Activated CD8-positive, alpha-beta memory T cell treated with anti-CD3 and anti-CD28 coated beads for 36 hours (primary cell): ENCODE results near the gene LEFTY2. TPM values are rescaled to one million over a fixed set of nuclear protein-coding genes. Genes with fewer than 3 reads are reported as not detected.
"Not testable (repeated sequence)": the region's sequence is repeated elsewhere in the genome, so short reads cannot be mapped to it uniquely, and the experiment has no call there.

Experiments
- CTCF ChIA-PET: fragments of 350-600 bp; sonication (Branson Sonifier 250); formaldehyde crosslinking; loops from one replicate; lab custom pipeline; 2021; ENCODE audit warnings: antibody characterized with exemption; lab: Charles Lee
- POLR2A ChIA-PET: fragments of 350-600 bp; sonication (Branson Sonifier 250); formaldehyde crosslinking; loops from one replicate; lab custom pipeline; 2021; ENCODE audit warnings: antibody characterized with exemption; lab: Charles Lee
- total RNA-seq, 2 experiments: library from RNA; stranded (reverse); gene quantifications; one replicate each; pipeline ENCODE4 v1.2.3, GENCODE V29; 2021

The LEFTY2 gene
- total RNA-seq, 2 experiments from 2014 or later: not detected

GRCh38 chr1:225961659-225962439 is 20.8 kb upstream of the LEFTY2 start:
- POLR2A ChIA-PET: no interaction called here
- CTCF ChIA-PET: interaction anchor here (1.0 to 1.8 kb wide), 5 partner anchors 8 to 79 kb away, joined by 3 to 4 read pairs (median 4); partner anchors contain the start of gene TMEM63A

DNA sequence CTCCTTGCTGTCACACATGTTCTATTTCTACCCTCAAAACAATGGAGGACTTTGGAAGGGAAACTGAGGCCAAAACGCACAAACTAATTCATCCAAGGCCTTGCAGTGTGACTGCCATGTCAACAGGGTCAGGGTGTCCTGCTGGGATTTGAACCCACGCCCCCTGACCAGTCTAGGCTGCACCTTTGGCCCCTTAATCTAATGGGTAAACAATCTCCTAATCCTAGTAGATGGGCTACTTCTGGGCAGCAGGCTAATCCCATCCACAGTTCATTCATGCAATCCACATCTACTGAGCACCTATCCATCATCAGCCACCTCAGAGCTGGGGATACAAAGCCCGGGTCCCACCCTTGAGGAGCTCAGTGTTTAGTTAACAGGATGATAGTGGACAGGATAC is 17.0 kb upstream of the LEFTY2 start:
- ChIA-PET CTCF (no interaction called here), POLR2A (no interaction called here)

- CTCF ChIA-PET: interaction anchor here (0.7 to 1.0 kb wide), 2 partner anchors 8 to 469 kb away, joined by 3 to 4 read pairs; no protein-coding TSS in a partner anchor
- POLR2A ChIA-PET: no interaction called here
These were observed 13.7 kb upstream of the LEFTY2 start for GRCh38 chr1:225954753-225955152.

- CTCF ChIA-PET: no interaction called here
- POLR2A ChIA-PET: no interaction called here
These were observed 12.3 kb upstream of the LEFTY2 start for GRCh38 chr1:225953315-225953714.

- POLR2A ChIA-PET: interaction anchor here (0.6 kb wide), 1 partner anchor 125 kb away, joined by 4 read pairs; no protein-coding TSS in a partner anchor
- CTCF ChIA-PET: interaction anchor here (0.9 to 1.0 kb wide), 2 partner anchors 10 to 25 kb away, joined by 3 read pairs; no protein-coding TSS in a partner anchor
These were observed 10.0 kb upstream of the LEFTY2 start for GRCh38 chr1:225950905-225951497.

DNA sequence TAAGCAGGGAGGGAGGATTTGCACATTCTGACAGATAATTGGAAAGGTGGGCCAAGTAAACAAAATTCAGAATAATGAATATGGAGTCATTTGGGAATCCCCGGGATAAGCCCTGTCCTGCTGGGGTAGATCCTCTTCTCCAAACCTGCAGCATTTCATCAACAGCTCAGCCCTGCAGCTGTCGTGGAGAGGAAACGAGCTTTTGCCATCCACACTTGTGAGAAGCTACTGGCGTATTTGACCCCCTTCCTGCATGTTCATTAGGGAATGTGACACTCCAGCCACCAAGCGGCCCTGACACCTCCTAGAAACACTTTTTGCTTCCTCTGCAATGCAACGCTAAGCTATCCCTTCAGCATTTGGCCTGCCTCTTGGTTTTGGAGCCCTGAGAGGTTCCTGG is 8.0 kb upstream of the LEFTY2 start:
- ChIA-PET POLR2A (no interaction called here), CTCF (interaction anchor here (0.7 kb wide), 1 partner anchor 377 kb away, joined by 3 read pairs; no protein-coding TSS in a partner anchor)

DNA sequence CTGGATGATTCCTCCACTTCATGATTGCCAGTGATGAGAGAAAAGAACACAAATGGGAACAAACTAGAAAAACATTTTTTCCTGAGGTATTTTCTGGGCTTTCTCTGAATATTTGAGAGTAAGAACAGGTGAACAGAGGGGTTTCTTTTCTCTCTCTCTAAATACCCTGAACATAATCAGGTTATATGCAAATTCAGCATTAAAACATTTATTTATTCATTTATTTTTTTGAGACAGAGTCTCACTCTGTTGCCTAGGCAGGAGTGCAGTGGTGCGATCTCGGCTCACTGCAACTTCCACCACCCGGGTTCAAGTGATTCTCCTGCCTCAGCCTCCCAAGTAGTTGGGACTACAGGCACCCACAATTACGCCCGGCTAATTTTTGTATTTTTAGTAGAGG is 5.8 kb upstream of the LEFTY2 start:
- CTCF ChIA-PET: no interaction called here
- POLR2A ChIA-PET: no interaction called here

DNA sequence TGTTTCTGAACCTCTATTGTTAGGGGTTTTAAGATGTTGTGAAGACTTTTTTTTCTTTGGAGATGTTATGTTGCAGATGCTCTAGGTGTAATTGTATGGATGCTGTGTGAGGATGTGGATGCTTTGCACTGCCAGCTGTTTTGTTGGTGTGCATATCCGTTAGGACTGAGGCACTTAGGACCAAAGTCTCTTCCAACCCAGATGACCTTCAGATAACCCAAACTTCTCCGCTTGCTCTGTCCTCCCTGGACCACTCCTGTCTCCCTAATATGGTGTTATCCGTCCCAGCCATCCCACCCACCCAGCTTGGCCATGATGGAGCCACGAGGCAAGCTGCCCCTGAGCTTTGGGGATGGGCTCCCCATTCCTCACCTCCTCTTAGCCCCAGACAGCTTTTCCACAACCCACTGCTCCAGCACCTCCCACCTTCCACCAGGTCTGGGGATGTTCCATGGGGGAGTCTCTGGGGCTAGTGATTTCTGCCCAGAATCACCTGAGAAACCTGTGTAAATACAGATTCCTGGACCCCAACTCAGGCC is 5.1 kb upstream of the LEFTY2 start:
- ChIA-PET POLR2A (no interaction called here), CTCF (no interaction called here)

DNA sequence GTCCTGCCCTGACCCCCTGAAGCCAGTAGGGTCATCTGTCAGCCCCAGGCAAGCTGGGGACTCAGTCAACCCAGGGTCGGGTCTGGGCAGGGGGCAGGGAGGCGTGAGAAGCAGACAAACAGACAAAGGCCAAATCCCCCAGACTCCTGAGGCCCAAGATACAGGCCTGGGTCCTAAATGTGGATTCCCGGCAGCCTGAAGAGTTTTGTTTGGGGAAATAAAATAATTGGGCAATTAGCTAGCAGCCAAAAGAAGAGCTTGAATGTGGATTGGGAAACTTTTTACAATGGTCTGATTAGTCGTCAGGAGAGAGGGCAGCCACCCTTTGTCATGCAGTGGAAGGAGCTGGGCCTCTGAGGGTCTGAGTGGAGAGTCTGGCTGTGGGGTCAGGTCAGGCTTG is 4.5 kb upstream of the LEFTY2 start:
- CTCF ChIA-PET: interaction anchor here (0.7 kb wide), 1 partner anchor 22 kb away, joined by 3 read pairs; the partner anchor contains the start of gene PYCR2
- POLR2A ChIA-PET: no interaction called here

GRCh38 chr1:225944951-225945350 is 3.9 kb upstream of the LEFTY2 start:
- CTCF ChIA-PET: interaction anchor here (0.7 kb wide), 1 partner anchor 21 kb away, joined by 3 read pairs; the partner anchor contains the start of gene PYCR2
- POLR2A ChIA-PET: no interaction called here

- ChIA-PET CTCF (interaction anchor here (0.7 kb wide), 1 partner anchor 43 kb away, joined by 3 read pairs; no protein-coding TSS in a partner anchor), POLR2A (no interaction called here)
These were observed 3.4 kb upstream of the LEFTY2 start for GRCh38 chr1:225944387-225944786.

DNA sequence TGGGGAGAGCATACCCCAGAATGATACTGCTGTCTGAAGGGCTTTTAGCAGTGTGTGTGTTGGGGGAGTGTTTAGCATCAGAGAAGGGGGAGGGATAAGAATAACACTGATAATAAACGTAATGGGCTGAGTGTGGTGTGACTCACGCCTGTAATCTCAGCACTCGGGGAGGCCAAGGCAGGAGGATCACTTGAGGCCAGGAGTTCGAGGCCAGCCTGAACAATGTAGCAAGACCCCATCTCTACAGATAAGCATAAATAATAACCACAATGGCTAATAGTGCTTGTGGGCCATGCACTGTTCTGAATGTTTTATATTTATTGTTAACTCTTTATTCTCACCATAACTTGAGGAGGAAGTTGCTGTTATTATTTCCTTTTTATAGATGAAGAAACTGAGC is 2.6 kb upstream of the LEFTY2 start:
- ChIA-PET POLR2A (no interaction called here), CTCF (interaction anchor here (0.7 kb wide), 1 partner anchor 44 kb away, joined by 3 read pairs; no protein-coding TSS in a partner anchor)

GRCh38 chr1:225942574-225942973 is 1.6 kb upstream of the LEFTY2 start:
- ChIA-PET CTCF (no interaction called here), POLR2A (no interaction called here)

DNA sequence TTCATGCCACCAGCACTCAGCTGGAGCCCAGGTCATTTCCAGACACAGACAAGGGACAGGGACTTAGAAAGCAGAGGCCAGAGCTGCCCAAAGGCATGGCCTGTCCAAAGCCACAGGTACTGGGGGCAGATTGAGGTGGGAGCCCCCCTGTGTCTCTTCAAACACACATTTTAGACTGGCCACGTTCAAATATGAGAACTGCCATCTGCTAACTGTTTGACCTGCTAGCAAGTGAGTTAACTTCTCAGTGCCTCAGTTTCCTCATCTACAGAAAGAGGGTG is 862 bp upstream of the LEFTY2 start:
- ChIA-PET CTCF (no interaction called here), POLR2A (no interaction called here)

DNA sequence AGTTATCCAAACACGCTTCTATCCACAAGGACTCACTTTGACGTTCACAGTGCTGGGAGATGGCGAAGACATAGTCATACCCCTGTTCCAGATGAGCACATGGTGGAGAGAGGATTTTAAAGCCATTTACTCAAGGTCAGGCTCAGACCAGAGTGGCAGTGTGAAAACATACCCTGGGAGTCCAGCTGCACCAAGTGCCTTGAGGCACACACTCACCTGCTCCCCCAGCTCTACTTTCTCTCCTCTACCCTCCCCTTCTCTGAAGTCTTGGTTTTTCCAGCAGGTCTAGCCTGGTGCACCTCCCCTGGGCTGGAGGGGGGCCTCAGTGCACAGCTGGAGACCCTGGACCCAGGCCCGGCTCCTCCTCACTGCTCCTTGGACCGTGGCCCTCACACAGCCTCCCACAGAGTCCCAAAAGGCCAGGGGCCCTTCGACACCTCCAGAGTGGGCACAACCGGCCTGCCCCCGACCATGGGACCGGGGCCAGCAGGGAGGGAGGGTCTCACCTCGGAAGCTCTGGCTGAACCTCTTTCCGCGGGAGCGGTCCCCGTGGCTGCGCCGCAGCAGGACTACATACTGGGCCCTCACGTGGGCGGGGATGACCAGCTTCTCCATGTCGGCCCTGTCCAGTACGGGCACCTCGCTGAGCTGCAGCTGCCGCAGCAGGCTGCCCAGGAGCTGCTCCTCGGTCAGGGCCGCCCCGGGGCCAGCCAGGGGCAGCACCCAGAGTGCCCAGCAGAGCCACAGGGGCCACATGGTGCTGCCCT is 452 bp downstream of the LEFTY2 start:
- ChIA-PET POLR2A (no interaction called here), CTCF (no interaction called here)

GRCh38 chr1:225939939-225940310 is 1.1 kb downstream of the LEFTY2 start:
- CTCF ChIA-PET, POLR2A ChIA-PET: not testable (repeated sequence)

DNA sequence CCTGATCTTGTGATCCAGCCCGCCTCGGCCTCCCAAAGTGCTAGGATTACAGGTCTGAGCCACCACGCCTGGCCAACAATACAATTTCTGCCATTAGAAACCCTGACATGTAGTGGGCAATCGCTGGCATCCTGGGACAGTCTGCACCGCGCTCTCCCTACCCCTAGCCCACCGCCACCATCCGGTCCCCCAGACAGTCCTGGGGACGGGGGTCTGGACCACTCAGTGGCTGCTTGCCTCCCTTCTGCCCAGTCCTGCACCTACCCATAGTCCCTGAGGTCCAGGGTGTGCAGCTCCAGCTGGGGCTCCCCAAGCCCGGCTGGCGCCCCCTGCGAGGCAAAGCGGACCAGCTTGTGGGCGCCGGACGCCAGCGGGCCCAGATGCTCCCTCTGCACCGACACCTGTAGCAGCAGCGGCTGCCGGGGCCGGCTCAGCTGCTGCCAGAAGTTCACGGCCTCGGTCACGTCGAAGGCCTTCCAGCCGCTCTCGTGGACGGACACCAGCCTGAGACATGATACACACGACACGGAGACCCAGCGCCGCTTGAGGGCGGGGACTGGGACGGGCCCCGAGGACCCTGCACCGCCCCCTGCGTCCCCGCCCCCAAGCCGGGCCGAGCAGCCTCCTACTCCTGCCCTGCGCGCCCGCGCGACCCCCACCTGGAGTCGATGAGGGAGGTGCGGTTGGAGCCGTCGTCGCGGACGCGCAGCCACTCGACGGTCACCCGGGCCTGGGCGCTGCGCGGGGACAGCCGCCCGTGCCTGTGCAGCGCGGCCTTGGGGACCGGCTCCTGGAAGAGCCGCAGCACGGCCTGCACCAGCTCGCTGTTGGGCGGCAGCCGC is 1.7 kb downstream of the LEFTY2 start:
- POLR2A ChIA-PET, CTCF ChIA-PET: not testable (repeated sequence)

- ChIA-PET POLR2A (no interaction called here), CTCF (interaction anchor here (0.6 to 1.1 kb wide), 3 partner anchors 26 to 39 kb away, joined by 3 to 4 read pairs (median 4); no protein-coding TSS in a partner anchor)
These were observed 3.7 kb downstream of the LEFTY2 start for GRCh38 chr1:225937048-225937968.
